NB4 (cell line): ENCODE data around the gene AMBRA1.

Experiments
- DNase-seq: peaks from one replicate; pipeline ENCODE4 v3.0.0; 2010; ENCODE audit warnings: low read depth
- H3K4me3 ChIP-seq: one replicate; pipeline ENCODE4 v1.5.1; 2011; ENCODE audit warnings: mild to moderate bottlenecking, low read depth, low read length, moderate library complexity
- MAX ChIP-seq: IDR thresholded peaks from 2 replicates; pipeline ENCODE4 v1.6.1; 2011; ENCODE audit warnings: low read depth, low read length
- MYC ChIP-seq: IDR thresholded peaks from 2 replicates; pipeline ENCODE4 v1.6.1; 2011; ENCODE audit warnings: low read depth, low read length
- POLR2A ChIP-seq: IDR thresholded peaks from 2 replicates; pipeline ENCODE4 v1.6.1; 2011; ENCODE audit warnings: mild to moderate bottlenecking; ENCODE audit not compliant: insufficient read length; ENCODE audit errors: extremely low read depth
- TF ChIP-seq, protein P1 (sequence below): IDR thresholded peaks from one replicate; pipeline ENCODE4 v1.5.1; 2012; ENCODE audit warnings: low read depth, low read length

The AMBRA1 gene

GRCh38 chr11:46553814-46554212 lies 40.0 kb downstream of the AMBRA1 start:
- peak; percentile 57 for DNase-seq
- H3K4me3 ChIP-seq = peak overlapping the region; percentile 4
- TF ChIP-seq POLR2A (no peak), MAX (no peak), MYC (no peak)
- TF ChIP-seq, protein P1, sequence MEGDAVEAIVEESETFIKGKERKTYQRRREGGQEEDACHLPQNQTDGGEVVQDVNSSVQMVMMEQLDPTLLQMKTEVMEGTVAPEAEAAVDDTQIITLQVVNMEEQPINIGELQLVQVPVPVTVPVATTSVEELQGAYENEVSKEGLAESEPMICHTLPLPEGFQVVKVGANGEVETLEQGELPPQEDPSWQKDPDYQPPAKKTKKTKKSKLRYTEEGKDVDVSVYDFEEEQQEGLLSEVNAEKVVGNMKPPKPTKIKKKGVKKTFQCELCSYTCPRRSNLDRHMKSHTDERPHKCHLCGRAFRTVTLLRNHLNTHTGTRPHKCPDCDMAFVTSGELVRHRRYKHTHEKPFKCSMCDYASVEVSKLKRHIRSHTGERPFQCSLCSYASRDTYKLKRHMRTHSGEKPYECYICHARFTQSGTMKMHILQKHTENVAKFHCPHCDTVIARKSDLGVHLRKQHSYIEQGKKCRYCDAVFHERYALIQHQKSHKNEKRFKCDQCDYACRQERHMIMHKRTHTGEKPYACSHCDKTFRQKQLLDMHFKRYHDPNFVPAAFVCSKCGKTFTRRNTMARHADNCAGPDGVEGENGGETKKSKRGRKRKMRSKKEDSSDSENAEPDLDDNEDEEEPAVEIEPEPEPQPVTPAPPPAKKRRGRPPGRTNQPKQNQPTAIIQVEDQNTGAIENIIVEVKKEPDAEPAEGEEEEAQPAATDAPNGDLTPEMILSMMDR = no peak

DNA sequence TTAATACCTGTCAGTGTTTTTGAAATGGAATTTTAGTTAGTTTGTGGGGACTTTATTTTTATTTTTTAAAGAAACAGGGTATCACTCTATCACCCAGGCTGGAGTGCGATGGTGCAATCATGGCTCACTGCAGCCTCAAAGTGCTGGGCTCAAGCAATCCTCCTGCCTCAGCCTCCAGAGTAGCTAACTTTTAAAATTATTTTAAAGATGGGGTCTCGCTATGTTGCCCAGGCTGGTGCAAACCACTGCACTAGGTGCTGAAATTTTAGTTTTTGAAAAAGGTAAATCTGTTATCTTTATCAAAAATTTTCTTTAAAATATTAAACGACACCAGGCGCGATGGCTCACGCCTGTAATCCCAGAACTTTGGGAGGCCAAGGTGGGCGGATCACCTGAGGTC lies 42.6 kb downstream of the AMBRA1 start:
- no peak for DNase-seq
- TF ChIP-seq, protein P1 = no peak
- TF ChIP-seq MYC = no peak
- no peak for TF ChIP-seq MAX
- no peak for TF ChIP-seq POLR2A
- H3K4me3 ChIP-seq = no peak overlapping the region

DNA sequence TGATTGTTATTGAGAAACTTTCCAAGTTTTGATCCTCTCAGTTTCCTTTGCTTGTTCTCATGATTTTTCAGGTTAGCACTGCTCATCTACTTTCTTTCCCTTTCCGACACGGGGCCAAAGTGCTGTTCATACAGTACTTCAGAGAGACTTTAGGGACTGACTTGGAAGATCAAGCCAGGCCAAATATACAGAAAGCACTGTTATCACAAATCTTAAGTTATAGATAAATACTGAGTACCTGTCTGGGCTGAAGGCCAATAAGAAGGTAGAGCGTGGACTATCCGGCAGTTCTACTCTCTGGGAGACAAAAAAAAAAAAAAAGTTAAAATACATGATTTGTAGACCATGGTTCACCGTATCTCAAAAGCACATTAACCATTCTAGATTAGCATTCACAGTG lies 46.2 kb downstream of the AMBRA1 start:
- no peak overlapping the region for H3K4me3 ChIP-seq
- TF ChIP-seq MYC = no peak
- no peak for TF ChIP-seq MAX
- TF ChIP-seq, protein P1 = no peak
- no peak for TF ChIP-seq POLR2A
- no peak for DNase-seq

- H3K4me3 ChIP-seq = no peak overlapping the region
- no peak for DNase-seq
- TF ChIP-seq POLR2A = no peak
- TF ChIP-seq MAX = no peak
- no peak for TF ChIP-seq MYC
- TF ChIP-seq, protein P1 = no peak
Observed at GRCh38 chr11:46543564-46543963, 50.3 kb downstream of the AMBRA1 start.

- peak; percentile 23 for DNase-seq
- H3K4me3 ChIP-seq = no peak overlapping the region
- TF ChIP-seq POLR2A = no peak
- TF ChIP-seq, protein P1 = peak; percentile 7
Observed at GRCh38 chr11:46541593-46542371, 52.0 kb downstream of the AMBRA1 start.

DNA sequence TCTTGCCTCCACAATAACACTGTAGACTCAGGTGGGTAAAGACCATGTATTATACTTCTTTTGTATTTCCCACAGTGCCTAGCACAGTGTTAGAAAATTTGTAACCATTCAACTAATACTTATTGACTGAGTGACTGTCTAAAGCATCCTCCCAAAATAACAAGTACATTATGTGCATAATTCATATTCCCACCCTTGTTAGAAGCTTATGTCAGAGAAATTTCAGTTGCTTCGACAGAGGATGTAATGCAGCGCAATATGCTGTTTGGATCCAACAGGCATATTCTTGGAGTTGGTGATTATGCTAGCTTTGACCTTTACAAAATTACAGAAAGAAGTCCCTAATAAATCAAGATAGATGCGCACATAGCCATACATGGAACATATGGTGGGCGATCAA lies 53.0 kb downstream of the AMBRA1 start:
- DNase-seq = no peak
- no peak overlapping the region for H3K4me3 ChIP-seq
- TF ChIP-seq, protein P1 = no peak
- no peak for TF ChIP-seq MAX
- no peak for TF ChIP-seq MYC
- no peak for TF ChIP-seq POLR2A
